ENCODE data around the gene UBE3C.
A peak's percentile ranks its signal among the peaks of the same experiment; 100 is the strongest.
"Not testable (repeated sequence)": the region's sequence is repeated elsewhere in the genome, so short reads cannot be mapped to it uniquely, and the experiment has no call there.

Gene UBE3C

DNA sequence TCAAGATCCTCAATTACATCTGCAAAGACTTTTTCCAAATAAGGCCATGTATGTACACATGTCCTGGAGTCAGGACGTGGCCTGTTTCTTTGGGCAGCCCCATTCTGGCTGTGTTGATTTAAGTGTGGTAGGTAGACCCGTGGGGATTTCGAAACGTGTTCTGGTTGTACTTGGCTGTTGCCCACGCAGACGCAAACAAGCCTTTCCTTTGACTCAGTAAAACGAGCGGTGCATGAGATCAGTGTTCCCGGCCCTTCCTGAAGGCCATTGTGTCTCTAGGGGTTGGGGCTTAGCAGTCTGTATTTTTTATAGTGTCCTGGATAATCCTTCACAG is 133.2 kb downstream of the UBE3C start:
- no peak overlapping the region for H3K4me3 ChIP-seq (ENCODE audit: low read depth, low read length)
- peak; percentile 72 for DNase-seq (ENCODE audit: low read depth)
- no peak for TF ChIP-seq POLR2A (IDR thresholded peaks at IDR 0.05; ENCODE audit: extremely low read depth, insufficient read length)
- TF ChIP-seq CTCF (IDR thresholded peaks at IDR 0.05; ENCODE audit: low read depth, low read length): no peak
- no peak for TF ChIP-seq MYC (IDR thresholded peaks at IDR 0.05; ENCODE audit: low read depth, low read length)
- TF ChIP-seq, protein P1, sequence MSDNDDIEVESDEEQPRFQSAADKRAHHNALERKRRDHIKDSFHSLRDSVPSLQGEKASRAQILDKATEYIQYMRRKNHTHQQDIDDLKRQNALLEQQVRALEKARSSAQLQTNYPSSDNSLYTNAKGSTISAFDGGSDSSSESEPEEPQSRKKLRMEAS (IDR thresholded peaks at IDR 0.05; ENCODE audit: low read depth, low read length): peak; percentile 29; the same call in 1 of the 2 replicates

DNA sequence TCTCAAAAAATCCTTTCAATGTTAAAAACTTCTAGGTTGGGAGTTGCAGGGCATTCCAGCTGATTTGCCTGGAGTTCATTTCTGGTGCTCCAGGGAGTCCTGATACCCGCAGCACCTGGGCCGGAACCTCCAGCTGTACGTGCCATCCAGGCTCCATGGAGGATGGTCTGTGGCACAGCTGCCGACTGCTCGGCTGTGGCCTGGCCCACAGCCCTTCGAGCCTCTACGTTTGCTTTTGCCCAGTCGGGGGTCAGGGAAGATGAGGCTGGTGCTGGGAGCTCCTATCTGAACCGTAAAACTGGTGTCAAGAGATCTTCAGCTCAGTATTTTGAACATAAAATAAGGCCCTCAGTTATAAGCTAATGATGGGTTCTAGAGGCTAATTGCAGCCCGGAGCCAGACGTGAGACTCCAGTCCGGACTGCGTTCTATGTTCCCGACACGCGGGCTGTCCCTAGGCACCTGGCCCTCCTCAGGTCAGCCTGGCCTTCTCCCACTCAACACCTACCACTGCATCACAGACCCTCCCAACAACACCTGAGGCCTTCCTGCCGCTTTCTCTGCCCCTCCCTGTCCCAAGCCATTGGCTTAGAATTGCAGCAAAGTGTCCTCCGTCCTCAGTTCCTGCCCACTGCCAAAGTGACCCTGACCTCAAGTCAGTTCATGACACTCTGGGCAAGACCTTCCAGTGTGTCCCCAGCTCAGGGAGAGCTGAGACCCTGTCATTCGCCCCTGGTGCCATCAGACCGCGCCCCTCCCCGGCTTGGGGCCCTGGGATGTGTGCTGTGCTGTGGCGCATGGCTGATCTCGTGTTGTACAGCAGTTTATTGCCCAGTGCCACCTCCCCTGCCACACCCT is 133.9 kb downstream of the UBE3C start:
- DNase-seq (ENCODE audit: low read depth): no peak
- TF ChIP-seq MYC (IDR thresholded peaks at IDR 0.05; ENCODE audit: low read depth, low read length) (no peak), CTCF (IDR thresholded peaks at IDR 0.05; ENCODE audit: low read depth, low read length) (no peak), POLR2A (IDR thresholded peaks at IDR 0.05; ENCODE audit: extremely low read depth, insufficient read length) (no peak)
- TF ChIP-seq, protein P1 (IDR thresholded peaks at IDR 0.05; ENCODE audit: low read depth, low read length): no peak
- H3K4me3 ChIP-seq (ENCODE audit: low read depth, low read length): no peak overlapping the region

DNA sequence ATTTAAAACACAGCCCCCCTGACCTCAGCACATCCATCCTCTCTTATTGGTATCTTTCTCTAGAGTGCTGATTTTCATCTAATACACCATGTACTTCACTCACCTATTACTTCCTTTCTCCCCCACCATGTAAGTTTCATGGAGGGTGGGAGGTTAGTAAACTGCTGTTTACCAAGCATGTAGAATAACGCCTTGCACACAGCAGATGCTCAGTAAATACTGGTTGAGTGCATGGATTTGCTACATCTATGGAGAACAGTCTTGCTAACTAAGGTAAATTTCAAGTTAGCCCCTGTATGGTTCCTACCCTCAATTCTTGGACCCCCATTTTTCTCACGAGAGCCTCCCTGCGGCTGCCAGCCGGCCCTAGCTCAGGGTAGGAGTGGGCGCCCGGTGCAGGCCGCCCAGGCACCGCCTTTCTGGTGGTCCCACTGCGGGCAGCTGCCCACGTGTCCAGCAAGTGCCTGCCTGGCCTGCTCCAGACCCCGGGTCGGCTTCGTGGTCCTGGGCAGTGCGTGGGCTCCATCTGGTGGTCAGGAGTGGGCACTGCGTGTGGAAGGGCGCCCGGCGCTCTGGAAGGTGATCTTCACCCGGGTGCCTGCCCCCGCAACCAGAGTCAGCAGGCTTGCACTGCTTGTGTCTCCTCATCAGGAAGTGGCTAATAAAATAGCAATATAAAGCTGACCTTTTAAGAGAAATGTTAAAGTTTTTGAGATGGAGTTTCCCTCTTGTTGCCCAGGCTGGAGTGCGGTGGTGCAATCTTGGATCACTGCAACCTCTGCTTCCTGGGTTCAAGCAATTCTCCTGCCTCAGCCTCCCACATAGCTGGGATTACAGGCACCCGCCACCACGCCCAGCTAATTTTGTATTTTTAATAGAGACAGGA is 134.7 kb downstream of the UBE3C start:
- DNase-seq (ENCODE audit: low read depth): peak; percentile 87
- no peak overlapping the region for H3K4me3 ChIP-seq (ENCODE audit: low read depth, low read length)
- TF ChIP-seq POLR2A (IDR thresholded peaks at IDR 0.05; ENCODE audit: extremely low read depth, insufficient read length): no peak
- peak; percentile 97 for TF ChIP-seq CTCF (IDR thresholded peaks at IDR 0.05; ENCODE audit: low read depth, low read length)
- TF ChIP-seq, protein P1 (IDR thresholded peaks at IDR 0.05; ENCODE audit: low read depth, low read length): peak; percentile 95
- TF ChIP-seq MYC (IDR thresholded peaks at IDR 0.05; ENCODE audit: low read depth, low read length): peak; percentile 86

GRCh38 chr7:157274094-157274634 is 135.4 kb downstream of the UBE3C start:
- H3K4me3 ChIP-seq (ENCODE audit: low read depth, low read length); DNase-seq (ENCODE audit: low read depth): not testable (repeated sequence)

GRCh38 chr7:157274991-157275427 is 136.3 kb downstream of the UBE3C start:
- DNase-seq (ENCODE audit: low read depth): peak; percentile 70
- TF ChIP-seq MYC (IDR thresholded peaks at IDR 0.05; ENCODE audit: low read depth, low read length) (no peak), CTCF (IDR thresholded peaks at IDR 0.05; ENCODE audit: low read depth, low read length) (no peak), POLR2A (IDR thresholded peaks at IDR 0.05; ENCODE audit: extremely low read depth, insufficient read length) (no peak)
- TF ChIP-seq, protein P1 (IDR thresholded peaks at IDR 0.05; ENCODE audit: low read depth, low read length): no peak
- no peak overlapping the region for H3K4me3 ChIP-seq (ENCODE audit: low read depth, low read length)
